Liver (tissue), 4 donors: ENCODE measurements around the gene PRPF18. TPM values are rescaled to one million over a fixed set of nuclear protein-coding genes. Genes with fewer than 3 reads are reported as not detected.

Experiments
- polyA plus RNA-seq, 2 donors: library from polyadenylated mRNA; stranded (reverse) in 1 of 2; unstranded in 1 of 2; fragments of 200-250 nt in 1 of 2; fragments of >200 nt in 1 of 2; fragmentation: Nextera tagmentation in 1 of 2; extraction: Ambion mirVana in 1 of 2; gene quantifications; one replicate each; pipeline versions ENCODE4 v1.2.1 to v1.2.3, GENCODE V29; 2013 to 2015
- total RNA-seq, 2 donors: library from RNA; depleted of rRNA; stranded (reverse); fragments of >200 nt; gene quantifications; one replicate each; pipeline ENCODE4 v1.2.3, GENCODE V29; 2014
- donor health status: healthy.
- donor health status: healthy.
- donor health status: healthy.

PRPF18 gene
- total and polyA plus RNA-seq, 4 donors, result 10.0 to 28.3 (median 14.5) TPM

Other genes starting within 250 kb of the PRPF18 start
- gene SEPHS1, start 238.7 kb upstream of the PRPF18 start, total RNA-seq, result 10 to 100 TPM; 21.9 to 39.3 TPM
- gene SEPHS1, start 238.7 kb upstream of the PRPF18 start, polyA plus RNA-seq, result 10 to 100 TPM; 10.4 to 34.7 TPM
- 10 to 100 TPM in 1 of 2 donors, 1 to 10 TPM in 1; 4.1 to 10.1 TPM for gene BEND7, start 58.0 kb upstream of the PRPF18 start, total RNA-seq
- gene BEND7, start 58.0 kb upstream of the PRPF18 start, polyA plus RNA-seq, result 1 to 10 TPM; 5.0 to 6.1 TPM